ENCODE data around the gene SYK. TPM values are rescaled to one million over a fixed set of nuclear protein-coding genes. Genes with fewer than 3 reads are reported as not detected.
A peak's percentile ranks its signal among the peaks of the same experiment; 100 is the strongest.

Gene SYK
- total RNA-seq, 1 experiment from 2014 or later: 9.0 TPM

DNA sequence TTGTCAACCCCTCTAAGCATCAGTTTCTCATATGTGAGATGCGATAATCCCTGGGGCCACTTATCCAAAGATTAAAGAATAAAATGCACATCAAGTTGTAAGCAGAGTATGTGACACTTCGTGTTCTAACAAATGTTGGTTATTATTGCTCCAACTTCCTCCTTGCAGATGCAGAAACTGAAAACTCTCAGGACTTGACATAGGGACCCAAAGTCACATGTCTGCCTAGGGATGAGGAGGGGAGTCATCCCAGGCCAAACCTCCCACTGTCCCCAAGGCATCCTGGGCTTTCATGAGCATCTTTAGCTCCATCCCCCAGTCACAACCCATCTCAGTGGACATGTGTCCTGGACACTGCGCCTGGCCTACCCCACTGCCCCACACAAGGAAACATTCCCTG lies 27.5 kb upstream of the SYK start (continued):
- TF ChIP-seq, protein P1, sequence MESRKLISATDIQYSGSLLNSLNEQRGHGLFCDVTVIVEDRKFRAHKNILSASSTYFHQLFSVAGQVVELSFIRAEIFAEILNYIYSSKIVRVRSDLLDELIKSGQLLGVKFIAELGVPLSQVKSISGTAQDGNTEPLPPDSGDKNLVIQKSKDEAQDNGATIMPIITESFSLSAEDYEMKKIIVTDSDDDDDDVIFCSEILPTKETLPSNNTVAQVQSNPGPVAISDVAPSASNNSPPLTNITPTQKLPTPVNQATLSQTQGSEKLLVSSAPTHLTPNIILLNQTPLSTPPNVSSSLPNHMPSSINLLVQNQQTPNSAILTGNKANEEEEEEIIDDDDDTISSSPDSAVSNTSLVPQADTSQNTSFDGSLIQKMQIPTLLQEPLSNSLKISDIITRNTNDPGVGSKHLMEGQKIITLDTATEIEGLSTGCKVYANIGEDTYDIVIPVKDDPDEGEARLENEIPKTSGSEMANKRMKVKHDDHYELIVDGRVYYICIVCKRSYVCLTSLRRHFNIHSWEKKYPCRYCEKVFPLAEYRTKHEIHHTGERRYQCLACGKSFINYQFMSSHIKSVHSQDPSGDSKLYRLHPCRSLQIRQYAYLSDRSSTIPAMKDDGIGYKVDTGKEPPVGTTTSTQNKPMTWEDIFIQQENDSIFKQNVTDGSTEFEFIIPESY (IDR thresholded peaks at IDR 0.05; ENCODE audit: extremely low read depth, insufficient replicate concordance, low read length): no peak
- TF ChIP-seq JUND (IDR thresholded peaks at IDR 0.05) (no peak), CEBPB (IDR thresholded peaks at IDR 0.05; ENCODE audit: low read depth) (no peak), ELF1 (IDR thresholded peaks at IDR 0.05; ENCODE audit: borderline replicate concordance, low read depth) (no peak)

DNA sequence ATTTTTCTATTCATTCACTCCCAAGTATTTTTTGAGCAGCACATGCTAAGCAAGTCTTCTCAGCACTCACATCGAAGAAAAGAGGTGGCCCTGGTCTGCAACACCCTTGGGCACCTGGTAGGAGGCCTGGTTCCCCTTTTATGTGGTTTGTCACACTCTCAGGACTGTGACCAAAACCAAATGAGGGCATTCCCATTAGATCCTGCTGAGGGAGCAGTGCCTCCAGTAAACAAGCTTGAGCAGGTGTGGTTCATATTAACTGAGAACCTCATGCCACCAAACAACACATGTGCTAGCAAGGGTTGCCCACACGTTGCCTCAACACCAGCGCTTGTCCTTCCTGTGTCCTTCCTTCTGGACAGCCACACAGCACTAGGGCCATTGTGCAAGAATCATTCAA lies 26.9 kb upstream of the SYK start:
- Histone ChIP-seq H3K4me3 (replicated peaks in 1 of 2; ENCODE audit: low read depth in 1 of 2, low read length in 2 of 2) (no peak overlapping the region), H4K20me1 (ENCODE audit: insufficient read depth) (no peaks in the 10 kb centered on the region), H3K9me2 (ENCODE audit: insufficient read depth) (no peaks in the 10 kb centered on the region), H3K9me3 (ENCODE audit: control insufficient read depth in 1 of 2, insufficient read depth in 1 of 2, low read depth in 1 of 2, low read length in 2 of 2) (no peaks in the 10 kb centered on the region), H3K27ac (ENCODE audit: low read depth, low read length) (no peak overlapping the region), H3K79me2 (ENCODE audit: insufficient read depth, low read length) (no peaks in the 10 kb centered on the region), H2AFZ (ENCODE audit: low read depth, low read length, poor library complexity, severe bottlenecking) (no peak overlapping the region), H3K9ac (ENCODE audit: low read length) (no peak overlapping the region), H3K4me1 (ENCODE audit: control insufficient read depth in 1 of 2, insufficient read depth in 2 of 2, low read length in 2 of 2) (no peaks in the 10 kb centered on the region), H3K27me3 (ENCODE audit: insufficient read depth, low read length) (peaks cover 8% of the 10 kb centered on the region; the same call in 1 of the 2 replicates), H3K36me3 (ENCODE audit: control insufficient read depth in 1 of 2, insufficient read depth in 2 of 2, low read length in 2 of 2) (no peaks in the 10 kb centered on the region), H3K4me2 (ENCODE audit: low read length) (no peak overlapping the region)
- no TSS peak for BruUV-seq (replicated peaks)
- POLR2A ChIA-PET: no interaction called here
- TF ChIP-seq SRF (IDR thresholded peaks at IDR 0.05; ENCODE audit: low read depth) (no peak), RAD21 (IDR thresholded peaks at IDR 0.05; ENCODE audit: low read depth) (peak; percentile 19; the same call in 1 of the 2 replicates), POLR2A (IDR thresholded peaks at IDR 0.05; ENCODE audit: borderline replicate concordance, extremely low read depth, insufficient read depth, insufficient read length) (no peak)
- TF ChIP-seq, protein P2, sequence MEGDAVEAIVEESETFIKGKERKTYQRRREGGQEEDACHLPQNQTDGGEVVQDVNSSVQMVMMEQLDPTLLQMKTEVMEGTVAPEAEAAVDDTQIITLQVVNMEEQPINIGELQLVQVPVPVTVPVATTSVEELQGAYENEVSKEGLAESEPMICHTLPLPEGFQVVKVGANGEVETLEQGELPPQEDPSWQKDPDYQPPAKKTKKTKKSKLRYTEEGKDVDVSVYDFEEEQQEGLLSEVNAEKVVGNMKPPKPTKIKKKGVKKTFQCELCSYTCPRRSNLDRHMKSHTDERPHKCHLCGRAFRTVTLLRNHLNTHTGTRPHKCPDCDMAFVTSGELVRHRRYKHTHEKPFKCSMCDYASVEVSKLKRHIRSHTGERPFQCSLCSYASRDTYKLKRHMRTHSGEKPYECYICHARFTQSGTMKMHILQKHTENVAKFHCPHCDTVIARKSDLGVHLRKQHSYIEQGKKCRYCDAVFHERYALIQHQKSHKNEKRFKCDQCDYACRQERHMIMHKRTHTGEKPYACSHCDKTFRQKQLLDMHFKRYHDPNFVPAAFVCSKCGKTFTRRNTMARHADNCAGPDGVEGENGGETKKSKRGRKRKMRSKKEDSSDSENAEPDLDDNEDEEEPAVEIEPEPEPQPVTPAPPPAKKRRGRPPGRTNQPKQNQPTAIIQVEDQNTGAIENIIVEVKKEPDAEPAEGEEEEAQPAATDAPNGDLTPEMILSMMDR (IDR thresholded peaks at IDR 0.05 in 2 of 3, conservative IDR thresholded peaks at IDR 0.05 in 1 of 3; ENCODE audit: borderline replicate concordance in 1 of 3, insufficient read depth in 1 of 3, low read depth in 2 of 3, low read length in 2 of 3): 0 out of 6 replicates have a peak, but pooled peaks of 1 of the 3 experiments have one; percentile 5
- TF ChIP-seq, protein P3, sequence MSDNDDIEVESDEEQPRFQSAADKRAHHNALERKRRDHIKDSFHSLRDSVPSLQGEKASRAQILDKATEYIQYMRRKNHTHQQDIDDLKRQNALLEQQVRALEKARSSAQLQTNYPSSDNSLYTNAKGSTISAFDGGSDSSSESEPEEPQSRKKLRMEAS (IDR thresholded peaks at IDR 0.05): 0 out of 2 replicates have a peak, but pooled peaks have one; percentile 26
- DNase-seq (ENCODE audit: low read depth, low spot score) (no peak), ATAC-seq (0 out of 2 replicates have a peak, but pooled peaks have one; percentile 36)
- intact Hi-C loops (cut with micrococcal nuclease): loop anchor here (2.0 to 5.0 kb wide), 2 partner anchors 96 to 547 kb away; no protein-coding TSS in a partner anchor
- RAD21 ChIA-PET (ENCODE audit: low non-redundant PET in 1 of 2, low total read pairs in 2 of 2, uncharacterized antibody in 2 of 2, unreplicated experiment in 2 of 2): no interaction called here
- CTCF ChIA-PET: interaction anchor here (1.7 kb wide), 1 partner anchor 96 kb away, joined by 4 read pairs; no protein-coding TSS in a partner anchor

Data from HCT116 (cell line).